K562 (cell line): ENCODE measurements around the gene RPF1. TPM values are rescaled to one million over a fixed set of nuclear protein-coding genes. Genes with fewer than 3 reads are reported as not detected.

Source experiments
- ETV6 ChIP-seq, 3 experiments: fragments of 150-350 bp in 1 of 3; sonication (generic) in 1 of 3; formaldehyde crosslinking in 1 of 3; IDR thresholded peaks; 2 replicates each; pipeline versions ENCODE4 v1.6.1 to v1.8.0; 2014 to 2022; ENCODE audit warnings: borderline replicate concordance in 2 of 3, low read depth in 2 of 3, antibody characterized with exemption in 1 of 3, low read length in 1 of 3, mild to moderate bottlenecking in 1 of 3, missing genetic modification reagents in 1 of 3
- FOXK2 ChIP-seq, 2 experiments: fragments of 450-650 bp; IDR thresholded peaks in 1 of 2; conservative IDR thresholded peaks in 1 of 2; 2 replicates each; pipeline ENCODE4 v1.6.1; 2016; ENCODE audit warnings: low read depth in 2 of 2, mild to moderate bottlenecking in 1 of 2
- GABPA ChIP-seq: fragments of 200-800 bp; sonication (Bioruptor generic); conservative IDR thresholded peaks from 2 replicates; pipeline ENCODE4 v1.6.1; 2016; ENCODE audit warnings: low read depth, missing genetic modification characterization, missing compliant biosample characterization
- HMG20A ChIP-seq: fragments of 450-650 bp; formaldehyde crosslinking; conservative IDR thresholded peaks from 2 replicates; pipeline ENCODE4 v1.4.0; 2020; ENCODE audit warnings: mild to moderate bottlenecking, mixed read lengths
- HMGN3 ChIP-seq: IDR thresholded peaks from 2 replicates; pipeline ENCODE4 v1.6.1; 2011; ENCODE audit warnings: borderline replicate concordance, low read depth, mild to moderate bottlenecking, mixed read lengths, low read length; ENCODE audit not compliant: insufficient read length; ENCODE audit errors: extremely low read depth
- KLF1 ChIP-seq: fragments of 450-650 bp; IDR thresholded peaks from 2 replicates; pipeline ENCODE4 v1.6.1; 2016; ENCODE audit warnings: missing genetic modification characterization, missing compliant biosample characterization
- MAZ ChIP-seq, 2 experiments: fragments of 450-650 bp in 1 of 2; sonication (generic) in 1 of 2; formaldehyde crosslinking; IDR thresholded peaks in 1 of 2; conservative IDR thresholded peaks in 1 of 2; 2 replicates each; pipeline versions ENCODE4 v1.4.0 to v1.5.0; 2020; ENCODE audit warnings: mild to moderate bottlenecking in 1 of 2, missing genetic modification reagents in 1 of 2
- NCOA4 ChIP-seq: fragments of 450-650 bp; IDR thresholded peaks from 2 replicates; pipeline ENCODE4 v1.6.1; 2018; ENCODE audit warnings: mild to moderate bottlenecking; ENCODE audit not compliant: partially characterized antibody
- PHF20 ChIP-seq: fragments of 450-650 bp; IDR thresholded peaks from 2 replicates; pipeline ENCODE4 v1.6.1; 2018; ENCODE audit not compliant: partially characterized antibody
- YY1 ChIP-seq, 3 experiments: IDR thresholded peaks; 2 replicates each; pipeline ENCODE4 v1.6.1; 2011; ENCODE audit warnings: low read length in 2 of 3, mild to moderate bottlenecking in 2 of 3, moderate library complexity in 2 of 3, borderline replicate concordance in 1 of 3, control low read depth in 1 of 3, low read depth in 1 of 3; ENCODE audit not compliant: insufficient read depth in 3 of 3, insufficient replicate concordance in 2 of 3, control insufficient read depth in 1 of 3, insufficient read length in 1 of 3; ENCODE audit errors: extremely low read depth in 1 of 3
- ZNF217 ChIP-seq: sonication (generic); formaldehyde crosslinking; IDR thresholded peaks from 2 replicates; pipeline ENCODE4 v1.8.0; 2022; ENCODE audit warnings: mild to moderate bottlenecking, missing genetic modification reagents
- ZNF764 ChIP-seq: fragments of 250-450 bp; sonication (Bioruptor Pico); IDR thresholded peaks from 2 replicates; pipeline ENCODE4 v1.4.0; 2020; ENCODE audit warnings: low read depth, mild to moderate bottlenecking, moderate library complexity
- polyA plus RNA-seq, 8 experiments: library from polyadenylated mRNA; depleted of rRNA in 4 of 8; stranded (reverse) in 5 of 8; unstranded in 3 of 8; fragments of >200 nt; fragmentation: Nextera tagmentation in 2 of 8; fragmentation: Illumina TruSeq in 1 of 8; extraction: Ambion mirVana in 2 of 8; extraction: Trizol in 1 of 8; gene quantifications; 2 replicates each; pipeline versions ENCODE4 v1.2.1 to v1.2.3, GENCODE V29; 2011 to 2014; ENCODE audit warnings: inconsistent platforms in 1 of 8, missing spikeins in 1 of 8
- total RNA-seq, 7 experiments: library from RNA; depleted of rRNA in 6 of 7; stranded (reverse); fragments of >200 nt in 6 of 7; fragmentation: Illumina TruSeq in 2 of 7; extraction: Trizol in 2 of 7; gene quantifications; 2 replicates each; pipeline versions ENCODE4 v1.2.1 to v1.2.3, GENCODE V29; 2011 to 2021; ENCODE audit warnings: low replicate concordance in 1 of 7
- TF ChIP-seq, protein P1 (sequence below): sonication (generic); formaldehyde crosslinking; IDR thresholded peaks from 2 replicates; pipeline ENCODE4 v1.8.0; 2023; ENCODE audit warnings: mild to moderate bottlenecking, missing genetic modification reagents
- TF ChIP-seq, protein P2 (sequence below): fragments of 450-650 bp; formaldehyde crosslinking; IDR thresholded peaks from 2 replicates; pipeline ENCODE4 v1.4.0; 2020; ENCODE audit warnings: mild to moderate bottlenecking, moderate library complexity
- TF ChIP-seq, protein P3 (sequence below): fragments of 250-450 bp; sonication (Bioruptor Pico); IDR thresholded peaks from 2 replicates; pipeline ENCODE4 v1.4.0; 2020; ENCODE audit warnings: borderline replicate concordance
- TF ChIP-seq, protein P4 (sequence below): sonication (generic); formaldehyde crosslinking; IDR thresholded peaks from 2 replicates; pipeline ENCODE4 v1.8.0; 2022; ENCODE audit warnings: mild to moderate bottlenecking, missing genetic modification reagents, borderline replicate concordance
- TF ChIP-seq, protein P5 (sequence below): fragments of 450-650 bp; formaldehyde crosslinking; IDR thresholded peaks from 2 replicates; pipeline ENCODE4 v1.4.0; 2022; ENCODE audit warnings: missing genetic modification characterization

RPF1 gene
- total and polyA plus RNA-seq, 9 of the 15 experiments (the other 6 are each of a cell fraction or from before 2014, with no cell fraction given): 52.4 to 156 (median 90.2) TPM

DNA sequence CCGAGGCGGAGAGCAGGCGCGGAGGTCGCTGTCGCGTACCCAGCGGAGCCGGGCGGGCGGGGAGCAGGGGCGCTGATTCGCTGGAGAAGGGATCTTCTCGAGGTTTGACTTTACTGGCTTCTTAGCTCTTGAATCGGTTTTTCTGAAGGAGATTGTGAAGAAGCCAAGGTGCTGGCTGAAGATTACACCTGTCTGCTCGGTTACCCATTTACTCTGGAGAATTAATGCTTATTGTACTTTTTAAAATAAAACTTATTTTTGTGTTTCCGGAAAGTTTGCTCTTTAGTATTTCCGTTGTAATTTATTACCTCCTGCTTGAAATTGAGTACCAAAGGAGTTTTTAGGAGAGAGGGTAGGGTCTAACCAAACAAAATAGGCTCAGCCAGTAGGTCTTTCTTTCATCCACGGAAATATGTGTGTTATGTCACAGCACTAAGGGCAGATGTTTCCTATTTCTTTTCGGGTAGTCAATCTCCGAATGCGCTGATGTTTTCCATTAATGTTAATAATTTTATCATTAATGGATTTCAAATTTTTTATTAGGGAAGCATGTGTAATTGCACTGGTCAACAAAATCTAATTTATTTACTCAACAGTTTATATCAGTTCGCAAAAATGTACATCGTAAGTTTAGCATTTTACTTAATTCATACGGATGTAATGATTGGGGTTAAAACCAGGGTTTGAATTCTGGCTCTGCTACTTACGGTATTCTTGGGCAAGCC lies 27.8 kb downstream of the RPF1 start (continued):
- TF ChIP-seq ETV6 (IDR thresholded peaks at IDR 0.05; ENCODE audit: borderline replicate concordance in 1 of 2, low read depth in 2 of 2, low read length in 1 of 2) (no peak), ETV6 (CRISPR knock-in tag; IDR thresholded peaks at IDR 0.05; ENCODE audit: borderline replicate concordance) (no peak), FOXK2 (conservative IDR thresholded peaks at IDR 0.05 in 1 of 2, IDR thresholded peaks at IDR 0.05 in 1 of 2; ENCODE audit: low read depth in 2 of 2) (0 out of 4 replicates have a peak, but pooled peaks of 1 of the 2 experiments have one; percentile 9), ZNF764 (CRISPR knock-in tag) (no peak), HMGN3 (no peak), GABPA (no peak), NCOA4 (no peak), HMG20A (CRISPR knock-in tag) (no peak), ZNF217 (CRISPR knock-in tag) (no peak), MAZ (CRISPR knock-in tag; conservative IDR thresholded peaks at IDR 0.05 in 1 of 2, IDR thresholded peaks at IDR 0.05 in 1 of 2) (no peak; a peak in 1 of 4 replicates), YY1 (IDR thresholded peaks at IDR 0.05; ENCODE audit: borderline replicate concordance in 1 of 3, control insufficient read depth in 1 of 3, extremely low read depth in 1 of 3, insufficient read depth in 3 of 3, insufficient read length in 1 of 3, insufficient replicate concordance in 2 of 3, low read depth in 1 of 3, low read length in 2 of 3) (peak in 1 of 3 experiments; percentile 61), PHF20 (no peak), KLF1 (tag) (no peak)
- TF ChIP-seq, protein P1, sequence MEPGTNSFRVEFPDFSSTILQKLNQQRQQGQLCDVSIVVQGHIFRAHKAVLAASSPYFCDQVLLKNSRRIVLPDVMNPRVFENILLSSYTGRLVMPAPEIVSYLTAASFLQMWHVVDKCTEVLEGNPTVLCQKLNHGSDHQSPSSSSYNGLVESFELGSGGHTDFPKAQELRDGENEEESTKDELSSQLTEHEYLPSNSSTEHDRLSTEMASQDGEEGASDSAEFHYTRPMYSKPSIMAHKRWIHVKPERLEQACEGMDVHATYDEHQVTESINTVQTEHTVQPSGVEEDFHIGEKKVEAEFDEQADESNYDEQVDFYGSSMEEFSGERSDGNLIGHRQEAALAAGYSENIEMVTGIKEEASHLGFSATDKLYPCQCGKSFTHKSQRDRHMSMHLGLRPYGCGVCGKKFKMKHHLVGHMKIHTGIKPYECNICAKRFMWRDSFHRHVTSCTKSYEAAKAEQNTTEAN (CRISPR knock-in tag): no peak
- TF ChIP-seq, protein P2, sequence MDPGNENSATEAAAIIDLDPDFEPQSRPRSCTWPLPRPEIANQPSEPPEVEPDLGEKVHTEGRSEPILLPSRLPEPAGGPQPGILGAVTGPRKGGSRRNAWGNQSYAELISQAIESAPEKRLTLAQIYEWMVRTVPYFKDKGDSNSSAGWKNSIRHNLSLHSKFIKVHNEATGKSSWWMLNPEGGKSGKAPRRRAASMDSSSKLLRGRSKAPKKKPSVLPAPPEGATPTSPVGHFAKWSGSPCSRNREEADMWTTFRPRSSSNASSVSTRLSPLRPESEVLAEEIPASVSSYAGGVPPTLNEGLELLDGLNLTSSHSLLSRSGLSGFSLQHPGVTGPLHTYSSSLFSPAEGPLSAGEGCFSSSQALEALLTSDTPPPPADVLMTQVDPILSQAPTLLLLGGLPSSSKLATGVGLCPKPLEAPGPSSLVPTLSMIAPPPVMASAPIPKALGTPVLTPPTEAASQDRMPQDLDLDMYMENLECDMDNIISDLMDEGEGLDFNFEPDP: no peak
- TF ChIP-seq, protein P3, sequence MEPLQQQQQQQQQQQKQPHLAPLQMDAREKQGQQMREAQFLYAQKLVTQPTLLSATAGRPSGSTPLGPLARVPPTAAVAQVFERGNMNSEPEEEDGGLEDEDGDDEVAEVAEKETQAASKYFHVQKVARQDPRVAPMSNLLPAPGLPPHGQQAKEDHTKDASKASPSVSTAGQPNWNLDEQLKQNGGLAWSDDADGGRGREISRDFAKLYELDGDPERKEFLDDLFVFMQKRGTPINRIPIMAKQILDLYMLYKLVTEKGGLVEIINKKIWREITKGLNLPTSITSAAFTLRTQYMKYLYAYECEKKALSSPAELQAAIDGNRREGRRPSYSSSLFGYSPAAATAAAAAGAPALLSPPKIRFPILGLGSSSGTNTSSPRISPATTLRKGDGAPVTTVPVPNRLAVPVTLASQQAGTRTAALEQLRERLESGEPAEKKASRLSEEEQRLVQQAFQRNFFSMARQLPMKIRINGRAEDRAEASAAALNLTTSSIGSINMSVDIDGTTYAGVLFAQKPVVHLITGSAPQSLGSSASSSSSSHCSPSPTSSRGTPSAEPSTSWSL (CRISPR knock-in tag): no peak
- TF ChIP-seq, protein P4, sequence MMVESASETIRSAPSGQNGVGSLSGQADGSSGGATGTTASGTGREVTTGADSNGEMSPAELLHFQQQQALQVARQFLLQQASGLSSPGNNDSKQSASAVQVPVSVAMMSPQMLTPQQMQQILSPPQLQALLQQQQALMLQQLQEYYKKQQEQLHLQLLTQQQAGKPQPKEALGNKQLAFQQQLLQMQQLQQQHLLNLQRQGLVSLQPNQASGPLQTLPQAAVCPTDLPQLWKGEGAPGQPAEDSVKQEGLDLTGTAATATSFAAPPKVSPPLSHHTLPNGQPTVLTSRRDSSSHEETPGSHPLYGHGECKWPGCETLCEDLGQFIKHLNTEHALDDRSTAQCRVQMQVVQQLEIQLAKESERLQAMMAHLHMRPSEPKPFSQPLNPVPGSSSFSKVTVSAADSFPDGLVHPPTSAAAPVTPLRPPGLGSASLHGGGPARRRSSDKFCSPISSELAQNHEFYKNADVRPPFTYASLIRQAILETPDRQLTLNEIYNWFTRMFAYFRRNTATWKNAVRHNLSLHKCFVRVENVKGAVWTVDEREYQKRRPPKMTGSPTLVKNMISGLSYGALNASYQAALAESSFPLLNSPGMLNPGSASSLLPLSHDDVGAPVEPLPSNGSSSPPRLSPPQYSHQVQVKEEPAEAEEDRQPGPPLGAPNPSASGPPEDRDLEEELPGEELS (CRISPR knock-in tag): no peak
- TF ChIP-seq, protein P5, sequence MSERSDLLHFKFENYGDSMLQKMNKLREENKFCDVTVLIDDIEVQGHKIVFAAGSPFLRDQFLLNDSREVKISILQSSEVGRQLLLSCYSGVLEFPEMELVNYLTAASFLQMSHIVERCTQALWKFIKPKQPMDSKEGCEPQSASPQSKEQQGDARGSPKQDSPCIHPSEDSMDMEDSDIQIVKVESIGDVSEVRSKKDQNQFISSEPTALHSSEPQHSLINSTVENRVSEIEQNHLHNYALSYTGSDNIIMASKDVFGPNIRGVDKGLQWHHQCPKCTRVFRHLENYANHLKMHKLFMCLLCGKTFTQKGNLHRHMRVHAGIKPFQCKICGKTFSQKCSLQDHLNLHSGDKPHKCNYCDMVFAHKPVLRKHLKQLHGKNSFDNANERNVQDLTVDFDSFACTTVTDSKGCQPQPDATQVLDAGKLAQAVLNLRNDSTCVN: no peak
